Ectodermal cell (in vitro differentiated cells): ENCODE measurements around the gene PANK1.
A peak's percentile ranks its signal among the peaks of the same experiment; 100 is the strongest.

Experiments used
- H3K27ac ChIP-seq: 2 replicates; pipeline ENCODE4 v1.7.0; 2013; ENCODE audit warnings: mild to moderate bottlenecking, low read depth, low read length; ENCODE audit not compliant: insufficient read depth, poor library complexity, severe bottlenecking
- H3K27me3 ChIP-seq: 2 replicates; pipeline ENCODE4 v1.7.0; 2013; ENCODE audit warnings: mild to moderate bottlenecking, low read length; ENCODE audit not compliant: insufficient read depth, control insufficient read depth, poor library complexity, severe bottlenecking
- H3K36me3 ChIP-seq: one replicate; pipeline ENCODE4 v1.7.0; 2013; ENCODE audit warnings: low read length; ENCODE audit not compliant: control insufficient read depth, insufficient read depth
- H3K4me1 ChIP-seq: one replicate; pipeline ENCODE4 v1.7.0; 2013; ENCODE audit warnings: low read length; ENCODE audit not compliant: control insufficient read depth, insufficient read depth
- H3K4me3 ChIP-seq: 2 replicates; pipeline ENCODE4 v1.7.0; 2013; ENCODE audit warnings: low read depth, low read length, control low read depth; ENCODE audit not compliant: insufficient read depth
- H3K9me3 ChIP-seq: 2 replicates; pipeline ENCODE4 v1.7.0; 2013; ENCODE audit warnings: mild to moderate bottlenecking, low read length, moderate library complexity; ENCODE audit not compliant: control insufficient read depth
- WGBS, 2 experiments: methylation state at CpG; one replicate each; pipeline ENCODE4 v1.1.7; 2013; ENCODE audit warnings: missing lambda C conversion rate in 2 of 2; 5-methylcytosine and 5-hydroxymethylcytosine counted together

PANK1 gene

DNA sequence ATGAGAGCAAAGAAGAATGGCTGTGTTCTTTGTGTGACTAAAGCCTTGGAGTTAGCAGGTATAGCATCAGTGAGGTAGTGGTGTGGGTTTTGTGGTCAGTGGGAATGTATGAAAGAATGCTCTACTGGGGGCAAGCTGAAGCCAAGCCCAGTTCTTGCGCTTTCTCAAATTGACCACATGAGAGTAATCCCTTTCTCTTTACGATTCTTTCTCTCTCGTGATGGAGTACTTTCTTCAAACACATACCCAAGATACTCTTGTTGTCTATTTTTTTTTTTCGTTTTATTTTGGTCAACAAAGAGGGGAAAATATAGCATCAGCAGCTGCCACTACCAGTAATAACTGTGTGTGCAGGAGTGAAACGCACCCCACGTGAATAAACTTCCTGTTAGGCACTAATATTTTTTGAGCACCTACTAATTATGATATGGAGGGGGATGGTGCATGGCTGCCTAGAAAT lies 8.4 kb upstream of the PANK1 start:
- no peak overlapping the region for H3K27ac ChIP-seq
- no peaks in the 10 kb centered on the region for H3K4me1 ChIP-seq
- no peaks in the 10 kb centered on the region for H3K36me3 ChIP-seq
- H3K27me3 ChIP-seq, result no peaks in the 10 kb centered on the region
- H3K4me3 ChIP-seq, result no peak overlapping the region
- no peaks in the 10 kb centered on the region for H3K9me3 ChIP-seq
- WGBS, 2 experiments, result 82 to 89% methylated on average over 6 of the region's 6 CpGs

DNA sequence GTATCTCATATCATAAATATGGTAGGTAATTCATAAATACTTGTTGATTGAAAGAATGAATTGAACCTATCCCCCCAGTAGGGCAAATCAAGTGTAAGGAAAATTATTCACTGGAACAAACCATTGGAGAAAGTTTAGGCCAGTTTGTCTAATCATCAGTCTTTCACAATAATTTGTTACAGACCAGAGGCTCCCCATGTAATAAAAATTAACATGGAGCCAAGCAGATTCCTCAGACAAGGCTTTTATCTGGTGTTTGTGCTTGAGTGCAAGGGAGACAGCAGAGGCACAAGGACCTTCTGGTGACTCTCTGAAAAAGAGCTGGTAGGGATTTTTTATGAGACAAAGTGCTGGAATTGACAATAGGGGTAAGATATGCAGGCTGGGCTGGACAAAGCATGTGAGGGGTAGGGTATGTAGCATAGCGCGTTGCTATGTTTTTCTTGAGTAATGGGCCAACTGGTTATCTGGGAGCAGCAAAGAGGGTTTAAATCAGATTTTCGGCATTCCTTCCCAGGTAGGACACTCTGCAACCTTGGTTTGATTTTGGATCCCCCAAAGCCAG lies 7.8 kb upstream of the PANK1 start:
- no peaks in the 10 kb centered on the region for H3K27me3 ChIP-seq

DNA sequence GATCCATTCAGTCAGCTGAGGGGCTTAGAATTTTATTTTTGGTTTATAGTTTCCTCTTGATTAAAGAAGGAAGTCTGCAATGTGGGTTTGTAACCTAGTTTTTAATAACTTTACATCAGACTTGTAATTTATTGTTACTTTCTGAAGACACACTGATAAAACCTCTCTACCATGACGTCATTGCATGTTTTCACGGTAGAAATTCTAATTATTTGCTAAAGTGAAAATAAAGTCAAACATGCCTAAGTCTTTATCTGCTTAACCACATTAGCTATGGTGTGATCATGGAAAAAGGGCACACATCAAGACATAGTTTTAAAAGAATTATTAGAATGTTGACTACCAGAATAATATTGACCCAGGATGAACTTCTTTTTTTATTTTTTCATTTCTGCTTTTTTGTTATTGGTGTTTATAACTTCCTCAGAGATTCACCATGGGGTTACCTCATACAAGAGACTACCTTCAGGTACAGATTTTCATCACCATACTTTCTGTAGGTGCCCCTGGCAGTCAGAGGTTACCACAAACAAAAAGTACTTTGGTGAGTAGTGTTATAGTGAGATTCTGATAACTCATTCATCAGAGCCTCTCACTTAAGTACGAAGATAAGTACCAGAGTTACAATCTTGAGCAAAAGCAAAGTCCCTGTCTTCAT lies 7.0 kb upstream of the PANK1 start:
- Histone ChIP-seq H3K4me3 (no peak overlapping the region), H3K36me3 (no peaks in the 10 kb centered on the region), H3K27ac (no peak overlapping the region), H3K4me1 (no peaks in the 10 kb centered on the region), H3K9me3 (no peaks in the 10 kb centered on the region), H3K27me3 (no peaks in the 10 kb centered on the region)
- 78 to 95% methylated on average over 2 to 3 of the region's 3 CpGs for WGBS, 2 experiments

More for the DNA sequence above, 7.8 kb upstream of the PANK1 start:
- no peaks in the 10 kb centered on the region for H3K9me3 ChIP-seq
- H3K36me3 ChIP-seq, result no peaks in the 10 kb centered on the region
- H3K27ac ChIP-seq, result no peak overlapping the region
- H3K4me1 ChIP-seq, result no peaks in the 10 kb centered on the region
- no peak overlapping the region for H3K4me3 ChIP-seq
- WGBS, 2 experiments, result 91 to 97% methylated on average over 3 of the region's 3 CpGs

DNA sequence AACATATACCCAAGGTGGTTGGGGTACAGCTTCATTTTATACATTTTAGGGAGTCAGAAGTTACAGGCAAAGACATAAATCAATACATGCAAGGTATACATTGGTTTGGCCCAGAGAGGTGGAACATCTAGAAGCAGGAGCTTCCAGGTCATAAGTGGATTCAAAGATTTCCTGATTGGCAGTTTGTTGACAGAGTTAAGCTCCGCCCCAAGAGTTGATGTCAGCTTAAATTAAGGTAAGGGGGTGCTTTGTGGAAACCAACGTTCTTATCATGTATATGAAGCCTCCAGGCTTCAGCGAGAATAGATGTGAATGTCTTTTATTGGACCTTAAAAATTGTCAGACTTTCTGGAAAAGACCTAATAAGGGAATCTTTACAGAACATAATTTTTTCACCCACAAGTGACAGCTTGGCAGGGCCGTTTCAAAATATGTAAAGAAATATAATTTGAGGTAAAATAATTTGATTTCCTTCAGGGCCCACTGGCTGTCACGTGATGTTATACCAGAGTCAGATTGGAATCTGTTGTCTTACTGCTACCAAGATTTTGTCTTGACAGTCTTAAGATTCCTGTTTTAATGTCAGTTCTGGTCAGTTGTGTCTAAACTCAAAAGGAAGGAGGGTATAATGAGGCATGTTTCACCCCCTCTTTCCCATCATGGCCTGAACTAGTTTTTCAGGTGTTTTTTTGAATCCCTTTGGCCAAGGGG lies 6.3 kb upstream of the PANK1 start:
- Histone ChIP-seq H3K36me3 (no peaks in the 10 kb centered on the region), H3K4me3 (no peak overlapping the region), H3K27me3 (no peaks in the 10 kb centered on the region), H3K4me1 (peaks cover 4% of the 10 kb centered on the region), H3K9me3 (no peaks in the 10 kb centered on the region), H3K27ac (no peak overlapping the region)
- WGBS, 2 experiments, result 76 to 81% methylated on average over 5 of the region's 5 CpGs

DNA sequence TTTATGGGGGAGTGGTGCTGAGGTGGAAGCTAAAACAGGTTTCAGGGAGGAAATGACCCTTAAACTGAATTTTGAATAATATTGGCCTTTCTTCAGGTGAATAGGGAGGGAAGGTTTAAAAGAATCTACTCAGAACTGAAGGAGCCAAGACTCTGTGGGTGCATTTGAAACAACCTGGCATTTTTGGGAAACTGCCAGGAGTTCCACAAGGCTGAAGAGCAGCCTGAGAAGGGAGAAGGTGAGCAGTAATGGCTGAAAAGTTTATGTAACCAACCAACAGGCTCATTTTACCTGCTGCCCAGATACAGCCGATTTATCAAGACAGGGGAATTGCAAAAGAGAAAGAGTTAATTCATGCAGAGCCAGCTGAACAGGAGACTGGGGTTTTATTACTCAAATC lies 4.0 kb upstream of the PANK1 start:
- Histone ChIP-seq H3K4me3 (no peak overlapping the region), H3K4me1 (peaks cover 8% of the 10 kb centered on the region), H3K9me3 (no peaks in the 10 kb centered on the region), H3K36me3 (no peaks in the 10 kb centered on the region), H3K27ac (no peak overlapping the region), H3K27me3 (no peaks in the 10 kb centered on the region)
- 89 to 94% methylated on average over 1 of the region's 1 CpG for WGBS, 2 experiments

DNA sequence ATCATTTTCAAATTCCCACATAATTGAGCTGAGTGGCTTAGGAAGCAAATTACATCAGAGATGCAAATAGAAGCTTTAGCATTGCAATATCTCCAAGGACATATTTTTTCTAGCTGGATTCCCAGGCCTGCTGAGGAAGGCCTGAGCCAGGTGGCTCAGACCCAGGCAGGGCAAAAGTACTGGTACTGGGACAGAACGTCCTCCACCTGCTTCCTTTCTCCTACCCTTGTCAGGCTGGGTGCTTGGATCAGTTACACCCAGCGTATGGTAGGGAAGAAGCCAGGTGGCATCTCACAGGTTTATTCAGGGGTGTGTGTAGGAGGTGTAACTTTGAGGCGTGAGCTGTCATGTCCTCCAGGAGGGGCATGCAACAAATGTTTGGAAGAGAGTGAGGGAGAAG lies 3.0 kb upstream of the PANK1 start:
- Histone ChIP-seq H3K27ac (no peak overlapping the region), H3K9me3 (no peaks in the 10 kb centered on the region), H3K4me3 (no peak overlapping the region), H3K4me1 (peaks cover 8% of the 10 kb centered on the region), H3K36me3 (no peaks in the 10 kb centered on the region), H3K27me3 (no peaks in the 10 kb centered on the region)
- 91 to 94% methylated on average over 3 of the region's 3 CpGs for WGBS, 2 experiments

DNA sequence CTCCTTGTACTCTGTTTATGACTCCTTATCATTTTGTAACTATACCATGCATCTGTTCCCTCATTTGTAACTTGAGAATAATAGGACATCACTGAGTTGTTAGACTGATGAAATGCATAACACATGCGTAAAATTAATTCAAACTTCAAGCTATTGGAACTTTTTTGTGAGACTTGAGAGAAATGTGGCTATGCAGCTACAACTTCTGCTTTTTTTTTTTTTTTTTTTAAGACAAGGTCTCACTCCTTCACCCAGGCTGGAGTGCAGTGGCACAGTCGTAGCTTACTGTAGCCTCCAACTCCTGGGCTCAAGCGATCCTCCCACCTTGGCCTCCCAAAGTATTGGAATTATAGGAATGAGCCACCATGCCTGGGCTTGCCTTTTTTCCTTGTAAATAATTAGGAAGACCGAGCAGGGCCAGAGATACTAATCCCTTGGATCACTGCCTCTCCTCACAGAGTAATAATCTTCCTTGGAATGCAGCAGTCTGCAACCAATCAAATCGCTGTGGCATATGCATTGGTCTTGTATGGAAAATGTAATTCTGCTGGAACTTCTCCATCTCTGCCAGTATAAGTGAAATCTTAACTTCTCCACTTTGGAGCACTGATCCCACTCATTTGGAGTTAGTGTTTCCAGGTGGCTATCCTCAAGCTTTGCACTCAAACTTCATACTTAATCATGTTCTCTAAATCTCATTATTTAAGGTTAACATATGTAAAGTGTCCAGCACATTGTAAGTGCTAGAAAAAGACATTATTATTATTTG lies 2.0 kb upstream of the PANK1 start:
- WGBS, 2 experiments, result 90 to 94% methylated on average over 4 to 5 of the region's 5 CpGs
- Histone ChIP-seq H3K27me3 (no peaks in the 10 kb centered on the region), H3K4me1 (peaks cover 8% of the 10 kb centered on the region), H3K27ac (no peak overlapping the region), H3K9me3 (no peaks in the 10 kb centered on the region), H3K4me3 (no peak overlapping the region), H3K36me3 (no peaks in the 10 kb centered on the region)

DNA sequence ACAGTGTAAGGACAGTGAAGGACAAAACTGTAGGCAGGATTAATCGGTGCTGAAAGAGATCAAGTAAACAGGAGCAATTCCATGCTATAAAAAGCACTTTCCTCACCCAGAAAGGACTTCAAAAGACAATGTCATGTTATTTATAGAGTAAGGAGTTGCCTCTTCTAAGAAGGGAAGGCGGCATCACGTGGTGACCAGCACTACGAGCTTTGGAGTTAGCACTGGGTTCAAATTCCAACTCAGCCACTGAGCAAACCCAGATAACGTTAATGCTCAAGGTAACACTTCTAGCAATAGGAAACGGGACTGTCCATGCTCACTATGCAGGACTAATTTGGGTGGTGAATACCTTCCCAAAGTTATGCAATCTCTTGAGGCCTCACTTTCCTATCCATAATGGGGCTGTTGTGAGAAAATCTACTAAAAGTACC lies 715 bp upstream of the PANK1 start:
- Histone ChIP-seq H3K4me3 (peak overlapping the region; percentile 81), H3K27ac (peak overlapping the region; percentile 87), H3K36me3 (no peaks in the 10 kb centered on the region), H3K9me3 (no peaks in the 10 kb centered on the region), H3K4me1 (peaks cover 8% of the 10 kb centered on the region), H3K27me3 (no peaks in the 10 kb centered on the region)
- WGBS, 2 experiments, result 44 to 62% methylated on average over 6 of the region's 6 CpGs

DNA sequence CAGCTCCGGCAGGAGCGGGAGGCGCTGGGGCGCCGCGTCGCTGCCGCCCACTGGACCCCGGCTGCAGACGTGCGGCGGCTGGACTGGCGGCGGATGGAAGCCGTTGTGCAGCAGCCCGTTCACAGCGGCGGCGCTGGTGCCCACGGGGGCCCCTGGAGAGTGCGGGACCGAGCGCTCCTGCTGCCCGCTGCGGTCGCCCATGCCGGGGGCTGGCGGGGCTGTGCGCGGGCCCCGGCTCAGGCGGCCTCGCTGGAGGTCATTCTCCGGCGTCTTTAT lies 413 bp downstream of the PANK1 start:
- H3K27ac ChIP-seq, result peak overlapping the region; percentile 87
- H3K4me1 ChIP-seq, result peaks cover 8% of the 10 kb centered on the region
- H3K4me3 ChIP-seq, result peak overlapping the region; percentile 81
- no peaks in the 10 kb centered on the region for H3K36me3 ChIP-seq
- WGBS, 2 experiments, result 0% methylated on average over 35 of the region's 35 CpGs
- H3K9me3 ChIP-seq, result no peaks in the 10 kb centered on the region
- H3K27me3 ChIP-seq, result no peaks in the 10 kb centered on the region
